H1 (cell line): ENCODE measurements around the gene SIRT6. TPM values are rescaled to one million over a fixed set of nuclear protein-coding genes. Genes with fewer than 3 reads are reported as not detected.

Source experiments
- CTCF ChIA-PET: fragments of 300-600 bp; sonication (Branson Sonifier 250); formaldehyde crosslinking; loops from one replicate; lab custom pipeline; 2021; ENCODE audit not compliant: partially characterized antibody; lab: Charles Lee
- POLR2A ChIA-PET: fragments of 300-600 bp; sonication (Branson Sonifier 250); formaldehyde crosslinking; loops from one replicate; lab custom pipeline; 2021; ENCODE audit warnings: inconsistent platforms; ENCODE audit not compliant: partially characterized antibody; lab: Charles Lee
- DNase-seq, 2 experiments: peaks; one replicate each; pipeline versions ENCODE4 v3.0.0 to v3.0.0-alpha.2; 2010 to 2022; ENCODE audit warnings: low spot score in 2 of 2, low read depth in 1 of 2, mixed read lengths in 1 of 2
- FAIRE-seq: peaks from 2 replicates; lab custom pipeline; 2011; peaks lifted over from hg19 to GRCh38; lab: Jason Lieb, UNC
- H2AFZ ChIP-seq: 2 replicates; pipeline ENCODE4 v1.8.1; 2012; ENCODE audit warnings: low read length, inconsistent platforms
- H2AK5ac ChIP-seq: 2 replicates; pipeline ENCODE4 v1.6.1; 2013; ENCODE audit warnings: low read depth, low read length
- H2BK120ac ChIP-seq: replicated peaks from 2 replicates; pipeline ENCODE3; 2013; ENCODE audit warnings: low read depth, low read length, inconsistent platforms
- H2BK12ac ChIP-seq: 2 replicates; pipeline ENCODE4 v1.6.1; 2013; ENCODE audit warnings: low read depth, low read length
- H2BK15ac ChIP-seq: 2 replicates; pipeline ENCODE4 v1.6.1; 2013; ENCODE audit warnings: low read length
- H2BK20ac ChIP-seq: 2 replicates; pipeline ENCODE4 v1.6.1; 2013; ENCODE audit warnings: low read length
- H2BK5ac ChIP-seq: 2 replicates; pipeline ENCODE4 v1.6.1; 2013; ENCODE audit warnings: low read depth, low read length
- H3K14ac ChIP-seq: 2 replicates; pipeline ENCODE4 v1.6.1; 2013; ENCODE audit warnings: inconsistent platforms; ENCODE audit not compliant: insufficient read length
- H3K18ac ChIP-seq: 2 replicates; pipeline ENCODE4 v1.6.1; 2013; ENCODE audit warnings: low read length; ENCODE audit errors: extremely low read depth
- H3K23ac ChIP-seq: 2 replicates; pipeline ENCODE4 v1.6.1; 2013; ENCODE audit warnings: inconsistent platforms; ENCODE audit not compliant: insufficient read length
- H3K23me2 ChIP-seq: 2 replicates; pipeline ENCODE4 v1.6.1; 2013; ENCODE audit warnings: low read depth, low read length
- H3K27ac ChIP-seq: 2 replicates; pipeline ENCODE4 v1.6.1; 2011; ENCODE audit warnings: low read depth, low read length, inconsistent platforms
- H3K27me3 ChIP-seq, 4 experiments: replicated peaks in 1 of 4; 1 replicate in 1 of 4; 2 replicates in 3 of 4; pipeline versions ENCODE4 v1.6.1 to v1.8.1; 2011 to 2013; ENCODE audit warnings: low read length in 3 of 4, mild to moderate bottlenecking in 3 of 4, inconsistent platforms in 2 of 4, mixed read lengths in 2 of 4, moderate library complexity in 1 of 4; ENCODE audit not compliant: control insufficient read depth in 3 of 4, insufficient read depth in 3 of 4; ENCODE audit errors: extremely low read depth in 1 of 4
- H3K36me3 ChIP-seq, 4 experiments: 2 replicates each; pipeline versions ENCODE4 v1.6.1 to v1.8.1; 2011 to 2013; ENCODE audit warnings: mild to moderate bottlenecking in 4 of 4, low read length in 3 of 4, moderate library complexity in 2 of 4, control low read depth in 1 of 4, inconsistent platforms in 1 of 4; ENCODE audit not compliant: insufficient read depth in 4 of 4, control insufficient read depth in 2 of 4
- H3K4ac ChIP-seq: replicated peaks from 2 replicates; pipeline ENCODE3; 2013; ENCODE audit warnings: low read length, low read depth, mixed read lengths, inconsistent platforms; ENCODE audit not compliant: insufficient read length
- H3K4me1 ChIP-seq, 4 experiments: replicated peaks in 1 of 4; 1 replicate in 1 of 4; 2 replicates in 3 of 4; pipeline versions ENCODE4 v1.6.1 to v1.8.1; 2011 to 2013; ENCODE audit warnings: low read length in 3 of 4, inconsistent platforms in 2 of 4, mixed read lengths in 1 of 4; ENCODE audit not compliant: insufficient read depth in 4 of 4, control insufficient read depth in 3 of 4
- H3K4me2 ChIP-seq, 2 experiments: 2 replicates each; pipeline versions ENCODE4 v1.6.1 to v1.8.1; 2011 to 2013; ENCODE audit warnings: low read depth in 2 of 2, low read length in 2 of 2, control low read depth in 1 of 2, inconsistent platforms in 1 of 2, mild to moderate bottlenecking in 1 of 2; ENCODE audit not compliant: insufficient read depth in 1 of 2
- H3K4me3 ChIP-seq, 4 experiments: fragments of 200-600, 300-600 bp in 1 of 4; sonication (generic), shearing (Covaris generic), sonication (Bioruptor Twin) in 1 of 4; 2 replicates each; pipeline versions ENCODE4 v1.5.1 to v1.8.1; 2011 to 2016; ENCODE audit warnings: low read length in 4 of 4, low read depth in 3 of 4, control low read depth in 2 of 4, inconsistent platforms in 2 of 4, mild to moderate bottlenecking in 2 of 4, mixed read lengths in 1 of 4, moderate library complexity in 1 of 4; ENCODE audit not compliant: insufficient read depth in 2 of 4; ENCODE audit errors: extremely low read depth in 1 of 4
- H3K56ac ChIP-seq: replicated peaks from 2 replicates; pipeline ENCODE3; 2013; ENCODE audit warnings: low read depth, mild to moderate bottlenecking, mixed read lengths, low read length, inconsistent platforms; ENCODE audit not compliant: insufficient read length
- H3K79me1 ChIP-seq: 2 replicates; pipeline ENCODE4 v1.6.1; 2013; ENCODE audit warnings: low read depth, low read length, control low read depth
- H3K79me2 ChIP-seq, 2 experiments: 2 replicates each; pipeline versions ENCODE4 v1.6.1 to v1.8.1; 2012 to 2013; ENCODE audit warnings: low read length in 2 of 2, mild to moderate bottlenecking in 2 of 2, inconsistent platforms in 1 of 2; ENCODE audit not compliant: insufficient read depth in 2 of 2, control insufficient read depth in 1 of 2
- H3K9ac ChIP-seq, 4 experiments: replicated peaks in 1 of 4; 1 replicate in 1 of 4; 2 replicates in 3 of 4; pipeline versions ENCODE4 v1.6.1 to v1.8.1; 2011 to 2013; ENCODE audit warnings: low read depth in 3 of 4, low read length in 3 of 4, control low read depth in 2 of 4, mild to moderate bottlenecking in 2 of 4, moderate library complexity in 2 of 4, inconsistent platforms in 1 of 4; ENCODE audit errors: extremely low read depth in 1 of 4
- H3K9me3 ChIP-seq, 2 experiments: 2 replicates each; pipeline versions ENCODE4 v1.6.1 to v1.8.1; 2012 to 2013; ENCODE audit warnings: mild to moderate bottlenecking in 2 of 2, moderate library complexity in 2 of 2, control low read depth in 1 of 2, inconsistent platforms in 1 of 2, low read depth in 1 of 2, low read length in 1 of 2, mixed read lengths in 1 of 2; ENCODE audit not compliant: insufficient read depth in 2 of 2
- H4K20me1 ChIP-seq, 2 experiments: replicated peaks in 1 of 2; 2 replicates each; pipeline versions ENCODE3 to v1.8.1; 2011 to 2013; ENCODE audit warnings: inconsistent platforms in 2 of 2, low read length in 2 of 2, mild to moderate bottlenecking in 1 of 2; ENCODE audit not compliant: insufficient read depth in 2 of 2, control insufficient read depth in 1 of 2
- H4K5ac ChIP-seq: 2 replicates; pipeline ENCODE4 v1.6.1; 2013; ENCODE audit warnings: low read length, low read depth, mixed read lengths, inconsistent platforms; ENCODE audit not compliant: insufficient read length
- H4K8ac ChIP-seq: 2 replicates; pipeline ENCODE4 v1.8.0; 2013; ENCODE audit warnings: mild to moderate bottlenecking, moderate library complexity, low read length, inconsistent platforms; ENCODE audit not compliant: insufficient read depth; ENCODE audit errors: extremely low read depth
- H4K91ac ChIP-seq: replicated peaks from 2 replicates; pipeline ENCODE3; 2013; ENCODE audit warnings: low read length, mixed read lengths, inconsistent platforms; ENCODE audit not compliant: insufficient read length
- SAP30 ChIP-seq: fragments of 300-600 bp; sonication (generic); IDR thresholded peaks from 2 replicates; pipeline ENCODE4 v1.7.1; 2012; ENCODE audit warnings: low read length, moderate library complexity, mild to moderate bottlenecking, inconsistent platforms; ENCODE audit not compliant: insufficient read depth, insufficient replicate concordance
- WGBS, 2 experiments: shearing (Covaris generic) in 1 of 2; methylation state at CpG; one replicate each; pipeline versions ENCODE4 v1.1.6 to v1.1.7; 2013 to 2015; ENCODE audit warnings: low lambda C conversion rate in 2 of 2, mixed read lengths in 2 of 2, inconsistent platforms in 1 of 2, low coverage in 1 of 2, missing lambda C conversion rate in 1 of 2; ENCODE audit not compliant: insufficient replicate concordance in 2 of 2, insufficient coverage in 1 of 2, insufficient read length in 1 of 2; ENCODE audit errors: extremely low coverage in 1 of 2, missing lambda C conversion rate in 1 of 2; 5-methylcytosine and 5-hydroxymethylcytosine counted together
- polyA plus RNA-seq, 7 experiments: library from polyadenylated mRNA; depleted of rRNA in 3 of 7; stranded (reverse) in 5 of 7; unstranded in 2 of 7; fragments of >200 nt in 5 of 7; fragments of 200-250 nt in 2 of 7; gene quantifications; 1 replicate in 5 of 7; 2 replicates in 1 of 7; 4 replicates in 1 of 7; pipeline versions ENCODE4 v1.2.1 to v1.2.3, GENCODE V29; 2011 to 2013; ENCODE audit warnings: missing spikeins in 2 of 7, mixed read lengths in 2 of 7
- total RNA-seq: library from RNA; stranded (reverse); fragmentation: NEBNext Ultra II Directional; extraction: Animal tissue kit (Norgen Biotek cat#: 25700); gene quantifications from 2 replicates; pipeline ENCODE4 v1.2.1, GENCODE V29; 2021

SIRT6 gene
- total and polyA plus RNA-seq, 2 of the 8 experiments (the other 6 are each of a cell fraction or from before 2014, with no cell fraction given), result 25.2 to 27.0 TPM

DNA sequence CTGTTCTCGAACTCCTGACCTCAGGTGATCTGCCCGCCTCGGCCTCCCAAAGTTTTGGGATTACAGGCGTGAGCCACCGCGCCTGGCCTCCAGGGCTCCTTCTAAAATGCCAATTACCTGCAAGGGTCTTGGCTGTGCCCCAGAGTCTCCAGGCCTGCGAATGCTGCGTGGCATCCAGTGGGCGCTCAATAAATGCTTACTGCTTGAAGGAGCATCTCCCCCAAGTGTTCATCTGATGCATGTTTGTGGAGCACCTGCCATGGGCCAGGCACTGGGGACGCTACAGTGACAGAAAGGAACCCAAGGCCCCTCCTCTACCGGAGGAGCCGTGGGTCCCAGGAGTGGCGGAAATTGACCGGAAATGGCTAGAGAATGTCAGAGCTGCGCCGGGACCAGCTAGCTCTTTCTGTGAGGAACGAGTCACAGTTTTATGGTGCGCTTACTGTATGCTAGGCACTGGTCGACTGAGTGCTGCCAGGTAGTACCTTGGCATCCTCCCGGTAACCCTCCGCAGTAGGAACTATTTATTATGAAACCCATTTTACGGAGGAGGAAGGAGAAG lies 14.3 kb upstream of the SIRT6 start:
- H3K4me2 ChIP-seq, result no peak overlapping the region
- no peak overlapping the region for H2BK15ac ChIP-seq
- H3K9ac ChIP-seq, result no peak overlapping the region
- H2BK20ac ChIP-seq, result no peak overlapping the region
- POLR2A ChIA-PET, result interaction anchor here (0.6 kb wide), 1 partner anchor 438 kb away, joined by 3 read pairs; no protein-coding TSS in a partner anchor
- no peak overlapping the region for H3K4me3 ChIP-seq
- no peak overlapping the region for H2BK12ac ChIP-seq
- no peaks in the 10 kb centered on the region for H3K79me2 ChIP-seq
- H3K36me3 ChIP-seq, result no peaks in the 10 kb centered on the region
- no peak overlapping the region for H3K14ac ChIP-seq
- TF ChIP-seq SAP30, result no peak
- no peak overlapping the region for H3K18ac ChIP-seq
- H3K27me3 ChIP-seq, result peaks cover 0 to 7% (median 3%) of the 10 kb centered on the region in 4 experiments; a peak in 2 of 7 replicates
- H3K23me2 ChIP-seq, result peaks cover 4% of the 10 kb centered on the region
- WGBS, 2 experiments, result 92% methylated on average over 22 of the region's 22 CpGs; no CpG with 5 or more reads in 1 of the 2 experiments
- H3K56ac ChIP-seq, result no peak overlapping the region
- 0 out of 2 replicates have a peak overlapping the region, but pooled peaks have one; percentile 13 for H2AK5ac ChIP-seq
- H3K79me1 ChIP-seq, result no peaks in the 10 kb centered on the region
- no peak overlapping the region for H4K8ac ChIP-seq
- FAIRE-seq, result no peak
- H4K5ac ChIP-seq, result no peak overlapping the region
- H2AFZ ChIP-seq, result no peak overlapping the region
- no peak overlapping the region for H3K27ac ChIP-seq
- CTCF ChIA-PET, result interaction anchor here (1.3 kb wide), 1 partner anchor 8 kb away, joined by 5 read pairs; no protein-coding TSS in a partner anchor
- no peak overlapping the region for H2BK120ac ChIP-seq
- H3K9me3 ChIP-seq, result no peaks in the 10 kb centered on the region
- H3K23ac ChIP-seq, result no peak overlapping the region
- H4K91ac ChIP-seq, result no peak overlapping the region
- H3K4me1 ChIP-seq, result peaks cover 0 to 2% (median 0%) of the 10 kb centered on the region in 4 experiments; a peak in 3 of 7 replicates
- DNase-seq, result no peak
- H3K4ac ChIP-seq, result no peak overlapping the region
- H2BK5ac ChIP-seq, result no peak overlapping the region
- no peaks in the 10 kb centered on the region for H4K20me1 ChIP-seq
